Neuronal stem cell (in vitro differentiated cells): ENCODE results near the gene CYP11A1.
A peak's percentile ranks its signal among the peaks of the same experiment; 100 is the strongest.
"Not testable (repeated sequence)": the region's sequence is repeated elsewhere in the genome, so short reads cannot be mapped to it uniquely, and the experiment has no call there.

Source experiments
- DNase-seq: peaks from one replicate; pipeline ENCODE4 v3.0.0-alpha.2; 2013; ENCODE audit warnings: low spot score
- H2AFZ ChIP-seq: one replicate; pipeline ENCODE4 v1.6.1; 2013; ENCODE audit warnings: mild to moderate bottlenecking, low read length, inconsistent platforms
- H2AK5ac ChIP-seq: 2 replicates; pipeline ENCODE4 v1.6.1; 2013; ENCODE audit warnings: low read depth, mild to moderate bottlenecking, inconsistent platforms, low read length, moderate library complexity, mixed read lengths
- H2BK120ac ChIP-seq: 2 replicates; pipeline ENCODE4 v1.6.1; 2013; ENCODE audit warnings: low read depth, mild to moderate bottlenecking, inconsistent platforms, low read length, moderate library complexity, mixed read lengths
- H2BK12ac ChIP-seq: one replicate; pipeline ENCODE4 v1.6.1; 2013; ENCODE audit warnings: low read length, inconsistent platforms
- H2BK15ac ChIP-seq: 2 replicates; pipeline ENCODE4 v1.6.1; 2013; ENCODE audit warnings: mild to moderate bottlenecking, low read length, inconsistent platforms, mixed read lengths
- H2BK5ac ChIP-seq: one replicate; pipeline ENCODE4 v1.6.1; 2013; ENCODE audit warnings: inconsistent platforms, mild to moderate bottlenecking, low read length, moderate library complexity
- H3K14ac ChIP-seq: one replicate; pipeline ENCODE4 v1.6.1; 2013; ENCODE audit warnings: low read length, inconsistent platforms
- H3K18ac ChIP-seq: 2 replicates; pipeline ENCODE4 v1.6.1; 2013; ENCODE audit warnings: low read length, inconsistent platforms
- H3K23ac ChIP-seq: 2 replicates; pipeline ENCODE4 v1.6.1; 2013; ENCODE audit warnings: low read depth, mild to moderate bottlenecking, mixed read lengths, low read length, inconsistent platforms; ENCODE audit not compliant: poor library complexity
- H3K27ac ChIP-seq: replicated peaks from 3 replicates; pipeline ENCODE4 v1.5.1; 2013; ENCODE audit warnings: low read length, inconsistent platforms
- H3K27me3 ChIP-seq, 3 experiments: 2 replicates each; pipeline ENCODE4 v1.6.1; 2013; ENCODE audit warnings: low read length in 3 of 3, mild to moderate bottlenecking in 2 of 3, inconsistent platforms in 1 of 3, low read depth in 1 of 3, mixed read lengths in 1 of 3, moderate library complexity in 1 of 3; ENCODE audit not compliant: control insufficient read depth in 3 of 3, insufficient read depth in 3 of 3
- H3K36me3 ChIP-seq, 2 donors: replicated peaks in 1 of 2; 2 replicates each; pipeline ENCODE4 v1.6.1; 2013; ENCODE audit warnings: low read length in 2 of 2; ENCODE audit not compliant: control insufficient read depth in 2 of 2, insufficient read depth in 2 of 2
- H3K4ac ChIP-seq: 2 replicates; pipeline ENCODE4 v1.6.1; 2013; ENCODE audit warnings: inconsistent platforms, mild to moderate bottlenecking, low read length, moderate library complexity
- H3K4me1 ChIP-seq, 2 donors: 1 replicate in 1 of 2; 2 replicates in 1 of 2; pipeline ENCODE4 v1.6.1; 2013; ENCODE audit warnings: low read length in 2 of 2, low read depth in 1 of 2; ENCODE audit not compliant: control insufficient read depth in 2 of 2, insufficient read depth in 1 of 2
- H3K4me2 ChIP-seq: one replicate; pipeline ENCODE4 v1.6.1; 2013; ENCODE audit warnings: mild to moderate bottlenecking, low read length, inconsistent platforms; ENCODE audit not compliant: insufficient read depth, poor library complexity, severe bottlenecking
- H3K4me3 ChIP-seq, 2 donors: 2 replicates each; pipeline ENCODE4 v1.5.1; 2013; ENCODE audit warnings: low read length in 2 of 2, mild to moderate bottlenecking in 2 of 2, inconsistent platforms in 1 of 2, moderate library complexity in 1 of 2
- H3K79me1 ChIP-seq: one replicate; pipeline ENCODE4 v1.6.1; 2013; ENCODE audit warnings: low read depth, mild to moderate bottlenecking, inconsistent platforms, low read length, moderate library complexity
- H3K9ac ChIP-seq: one replicate; pipeline ENCODE4 v1.6.1; 2013; ENCODE audit warnings: mild to moderate bottlenecking, low read depth, low read length, inconsistent platforms; ENCODE audit not compliant: poor library complexity
- H3K9me3 ChIP-seq, 2 donors: replicated peaks in 1 of 2; 2 replicates each; pipeline versions ENCODE3 to v1.6.1; 2013; ENCODE audit warnings: low read length in 2 of 2, mild to moderate bottlenecking in 2 of 2, inconsistent platforms in 1 of 2, low read depth in 1 of 2, mixed read lengths in 1 of 2, moderate library complexity in 1 of 2; ENCODE audit not compliant: control insufficient read depth in 2 of 2, insufficient read depth in 1 of 2
- H4K8ac ChIP-seq: one replicate; pipeline ENCODE4 v1.6.1; 2013; ENCODE audit warnings: low read depth, mild to moderate bottlenecking, inconsistent platforms, low read length, moderate library complexity
- H4K91ac ChIP-seq: one replicate; pipeline ENCODE4 v1.6.1; 2013; ENCODE audit warnings: low read length, low read depth, mild to moderate bottlenecking, inconsistent platforms; ENCODE audit not compliant: poor library complexity
- WGBS, 2 donors: extraction: QIAGEN DNeasy Blood & Tissue Kit; methylation state at CpG; one replicate each; pipeline ENCODE4 v1.1.7; 2013; ENCODE audit warnings: missing lambda C conversion rate in 2 of 2, mixed read lengths in 1 of 2; ENCODE audit not compliant: insufficient read length in 2 of 2, insufficient replicate concordance in 1 of 2; ENCODE audit errors: extremely low coverage in 2 of 2; 5-methylcytosine and 5-hydroxymethylcytosine counted together

Gene CYP11A1

GRCh38 chr15:74365598-74366445 lies 1.6 kb downstream of the CYP11A1 start:
- Histone ChIP-seq H4K8ac (no peak overlapping the region), H2BK15ac (peak overlapping the region; percentile 45), H2AK5ac (no peak overlapping the region), H3K18ac (peak overlapping the region; percentile 84), H3K4me1 (peaks cover 0 to 7% of the 10 kb centered on the region in 2 donors), H3K27ac (no peak overlapping the region), H3K4me2 (peak overlapping the region; percentile 86), H3K27me3 (peaks cover 0 to 85% (median 20%) of the 10 kb centered on the region in 3 experiments), H3K9ac (peak overlapping the region; percentile 88), H2BK12ac (no peak overlapping the region), H3K14ac (peak overlapping the region; percentile 21), H3K4ac (no peak overlapping the region), H3K36me3 (no peaks in the 10 kb centered on the region), H3K23ac (peak overlapping the region; percentile 49), H3K4me3 (peak overlapping the region; percentile 36 to 76), H2AFZ (peak overlapping the region; percentile 91), H4K91ac (no peak overlapping the region), H3K79me1 (no peaks in the 10 kb centered on the region), H2BK120ac (peak overlapping the region; percentile 47), H3K9me3 (no peaks in the 10 kb centered on the region), H2BK5ac (no peak overlapping the region)
- no CpG with 5 or more reads among the region's 75 CpGs for WGBS, 2 donors
- peak; percentile 44 for DNase-seq

GRCh38 chr15:74364936-74365597 lies 2.4 kb downstream of the CYP11A1 start:
- H3K9me3 ChIP-seq: no peaks in the 10 kb centered on the region
- no peak overlapping the region for H3K9ac ChIP-seq
- WGBS, 2 donors: no CpG with 5 or more reads among the region's 12 CpGs
- H3K4ac ChIP-seq: no peak overlapping the region
- no peak for DNase-seq
- H3K23ac ChIP-seq: peak overlapping the region; percentile 13
- H3K27ac ChIP-seq: no peak overlapping the region
- no peaks in the 10 kb centered on the region for H3K36me3 ChIP-seq
- no peak overlapping the region for H2BK12ac ChIP-seq
- peak overlapping the region; percentile 86 for H3K4me2 ChIP-seq
- H3K14ac ChIP-seq: no peak overlapping the region
- H4K91ac ChIP-seq: no peak overlapping the region
- no peak overlapping the region for H2BK15ac ChIP-seq
- H3K18ac ChIP-seq: peak overlapping the region; percentile 45
- H3K79me1 ChIP-seq: no peaks in the 10 kb centered on the region
- no peak overlapping the region for H2BK120ac ChIP-seq
- H3K4me3 ChIP-seq: peak overlapping the region in 1 of 2 donors; percentile 36
- peak overlapping the region; percentile 91 for H2AFZ ChIP-seq
- H3K27me3 ChIP-seq: peaks cover 0 to 78% (median 20%) of the 10 kb centered on the region in 3 experiments
- H3K4me1 ChIP-seq: peaks cover 0 to 6% of the 10 kb centered on the region in 2 donors
- H2AK5ac ChIP-seq: peak overlapping the region; percentile 82
- H2BK5ac ChIP-seq: no peak overlapping the region
- H4K8ac ChIP-seq: no peak overlapping the region

- no peak for DNase-seq
- Histone ChIP-seq H3K9ac (no peak overlapping the region), H3K4ac (no peak overlapping the region), H2BK120ac (no peak overlapping the region), H2AK5ac (no peak overlapping the region), H3K23ac (no peak overlapping the region), H4K8ac (no peak overlapping the region), H3K4me1 (peaks cover 0 to 6% of the 10 kb centered on the region in 2 donors), H3K4me3 (no peak overlapping the region), H2BK5ac (no peak overlapping the region), H2BK15ac (no peak overlapping the region), H3K79me1 (no peaks in the 10 kb centered on the region), H2AFZ (no peak overlapping the region), H3K27ac (no peak overlapping the region), H2BK12ac (no peak overlapping the region), H3K9me3 (no peaks in the 10 kb centered on the region), H3K27me3 (peaks cover 0 to 75% (median 18%) of the 10 kb centered on the region in 3 experiments), H4K91ac (no peak overlapping the region), H3K18ac (no peak overlapping the region), H3K36me3 (no peaks in the 10 kb centered on the region), H3K4me2 (no peak overlapping the region), H3K14ac (no peak overlapping the region)
- no CpG with 5 or more reads among the region's 1 CpG for WGBS, 2 donors
Observed at GRCh38 chr15:74362482-74362881, 5.0 kb downstream of the CYP11A1 start.

GRCh38 chr15:74360855-74361254 lies 6.6 kb downstream of the CYP11A1 start:
- not testable (repeated sequence) for H3K9me3 ChIP-seq, H2AFZ ChIP-seq, H4K8ac ChIP-seq, H2BK5ac ChIP-seq, H3K23ac ChIP-seq, H3K4me1 ChIP-seq, H3K4me3 ChIP-seq, H3K9ac ChIP-seq, H3K4ac ChIP-seq, H2BK12ac ChIP-seq, H2BK15ac ChIP-seq, H2BK120ac ChIP-seq, H3K27ac ChIP-seq, DNase-seq, H2AK5ac ChIP-seq, H3K18ac ChIP-seq, H3K4me2 ChIP-seq, H3K79me1 ChIP-seq, H3K36me3 ChIP-seq, H4K91ac ChIP-seq, H3K14ac ChIP-seq
- H3K27me3 ChIP-seq: peaks cover 0 to 73% (median 12%) of the 10 kb centered on the region in 3 experiments
- no CpG with 5 or more reads among the region's 1 CpG for WGBS, 2 donors
